Activated T-cell treated with anti-CD3 and anti-CD28 coated beads for 4 hours (primary cell): Measurements from ENCODE around the gene KIR3DL1.
"Not testable (repeated sequence)": the region's sequence is repeated elsewhere in the genome, so short reads cannot be mapped to it uniquely, and the experiment has no call there.

ENCODE experiments used
- DNase-seq: peaks from one replicate; pipeline ENCODE4 v3.0.0-alpha.2; 2020

KIR3DL1 gene

GRCh38 chr19:54817670-54818536 is 1.6 kb downstream of the KIR3DL1 start:
- no peak for DNase-seq

GRCh38 chr19:54824416-54824815 is 8.1 kb downstream of the KIR3DL1 start:
- not testable (repeated sequence) for DNase-seq

- DNase-seq, result not testable (repeated sequence)
Observed at GRCh38 chr19:54825326-54825725, 9.1 kb downstream of the KIR3DL1 start.

- not testable (repeated sequence) for DNase-seq
Observed at GRCh38 chr19:54828064-54828463, 11.8 kb downstream of the KIR3DL1 start.

GRCh38 chr19:54832496-54832895 is 16.2 kb downstream of the KIR3DL1 start, which contains the start of gene KIR2DS4:
Gene KIR2DS4, plus strand, starts transcription at chr19:54832676.
- not testable (repeated sequence) for DNase-seq

- DNase-seq, result not testable (repeated sequence)
Observed at GRCh38 chr19:54835126-54835525, 18.9 kb downstream of the KIR3DL1 start.

GRCh38 chr19:54837522-54837921 is 21.3 kb downstream of the KIR3DL1 start:
- not testable (repeated sequence) for DNase-seq

- DNase-seq, result not testable (repeated sequence)
Observed at GRCh38 chr19:54843171-54843570, 26.9 kb downstream of the KIR3DL1 start.

GRCh38 chr19:54850061-54850640 is 33.9 kb downstream of the KIR3DL1 start, which contains the start of gene KIR3DL2:
Gene KIR3DL2, plus strand, starts transcription at chr19:54850443. Its CDS starts 33 bp downstream, at chr19:54850476.
- not testable (repeated sequence) for DNase-seq

GRCh38 chr19:54850930-54851329 is 34.7 kb downstream of the KIR3DL1 start:
- no peak for DNase-seq

GRCh38 chr19:54851353-54851752 is 35.1 kb downstream of the KIR3DL1 start:
- no peak for DNase-seq

GRCh38 chr19:54855241-54855640 is 39.0 kb downstream of the KIR3DL1 start:
- DNase-seq, result not testable (repeated sequence)

- not testable (repeated sequence) for DNase-seq
Observed at GRCh38 chr19:54858476-54858875, 42.2 kb downstream of the KIR3DL1 start.

- not testable (repeated sequence) for DNase-seq
Observed at GRCh38 chr19:54859421-54859820, 43.2 kb downstream of the KIR3DL1 start.

GRCh38 chr19:54863459-54863858 is 47.2 kb downstream of the KIR3DL1 start:
- DNase-seq, result not testable (repeated sequence)

GRCh38 chr19:54871696-54872095 is 55.4 kb downstream of the KIR3DL1 start:
- DNase-seq, result no peak

- DNase-seq, result no peak
Observed at GRCh38 chr19:54873990-54874389, 57.7 kb downstream of the KIR3DL1 start, which contains the start of gene FCAR. Gene FCAR, plus strand, starts transcription at chr19:54874235. Its CDS starts 55 bp downstream, at chr19:54874290.

GRCh38 chr19:54875506-54875905 is 59.2 kb downstream of the KIR3DL1 start:
- DNase-seq, result no peak

- DNase-seq, result no peak
Observed at GRCh38 chr19:54877471-54877870, 61.2 kb downstream of the KIR3DL1 start.
